Psoas muscle (tissue), 8 donors: ENCODE results near the gene EVI5L. TPM values are rescaled to one million over a fixed set of nuclear protein-coding genes. Genes with fewer than 3 reads are reported as not detected.

Experiments used
- ATAC-seq, 4 donors: fragments of 200-7000 bp; cut with Tn5 transposase; one replicate each; pipeline ENCODE4 v1.9.1; 2020; ENCODE audit warnings: moderate library complexity in 3 of 4, mild to moderate bottlenecking in 2 of 4
- DNase-seq, 2 donors: peaks; one replicate each; pipeline ENCODE4 v3.0.0-alpha.2; 2020
- H3K27ac ChIP-seq: fragments of 200-600 bp; one replicate; pipeline ENCODE4 v1.8.0; 2022
- H3K27me3 ChIP-seq, 3 donors: fragments of 200-600 bp in 1 of 3; one replicate each; pipeline versions ENCODE4 v1.6.1 to v1.8.0; 2013 to 2022; ENCODE audit warnings: low read length in 2 of 3, mild to moderate bottlenecking in 2 of 3, moderate library complexity in 1 of 3; ENCODE audit not compliant: insufficient read depth in 3 of 3
- H3K36me3 ChIP-seq, 2 donors: fragments of 200-600 bp in 1 of 2; one replicate each; pipeline versions ENCODE4 v1.6.1 to v1.8.0; 2013 to 2022; ENCODE audit warnings: low read depth in 1 of 2, mild to moderate bottlenecking in 1 of 2, moderate library complexity in 1 of 2; ENCODE audit not compliant: insufficient read depth in 1 of 2
- H3K4me1 ChIP-seq: fragments of 200-600 bp; one replicate; pipeline ENCODE4 v1.8.0; 2022
- H3K4me3 ChIP-seq: fragments of 200-600 bp; one replicate; pipeline ENCODE4 v1.8.0; 2022; ENCODE audit warnings: mild to moderate bottlenecking
- H3K9me3 ChIP-seq: fragments of 200-600 bp; one replicate; pipeline ENCODE4 v1.8.0; 2022
- CTCF ChIP-seq: fragments of 200-600 bp; IDR thresholded peaks from one replicate; pipeline ENCODE4 v1.8.0; 2022; ENCODE audit warnings: antibody characterized with exemption
- WGBS, 3 donors: extraction: QIAGEN DNeasy Blood & Tissue Kit; methylation state at CpG; one replicate each; pipeline versions ENCODE4 v1.1.6 to v1.1.7; 2013; 5-methylcytosine and 5-hydroxymethylcytosine counted together
- intact Hi-C, 2 donors: fragments of 100-400 bp; cut with DNase I; formaldehyde crosslinking; loops; one replicate each; pipeline versions ENCODE4 v1.11.0 to v1.14.2; 2022
- polyA plus RNA-seq, 3 donors: library from polyadenylated mRNA; stranded (reverse); fragments of 200-250 nt; gene quantifications; one replicate each; pipeline ENCODE4 v1.2.3, GENCODE V29; 2013
- total RNA-seq, 4 donors: library from RNA; stranded (reverse); fragmentation: NEBNext Ultra II Directional in 2 of 4; extraction: Animal tissue kit (Norgen Biotek cat#: 25700) in 2 of 4; gene quantifications; one replicate each; pipeline versions ENCODE4 v1.2.1 to v1.2.4, GENCODE V29; 2021 to 2023
- donor health status: healthy with polysubstance abuse.
- donor health status: DM: no; HTN: no; CAD: no; lungs with moderate emphysema.
- donor health status: Bipolar disorder and iron deficiency.
- donor health status: healthy.
- donor health status: DM: yes; HTN: yes; CAD: no.
- donor health status: DM: no; HTN: no; CAD: no.
- donor health status: DM: no; HTN: no; CAD: no.
- donor health status: DM: yes; HTN: yes; CAD: no.

The EVI5L gene
- total and polyA plus RNA-seq, 7 donors: 5.8 to 25.9 (median 13.9) TPM

GRCh38 chr19:7833225-7834099, 3.4 kb downstream of the EVI5L start:
- WGBS, 3 donors: 63 to 69% (median 68%) methylated on average over 23 of the region's 23 CpGs
- H3K36me3 ChIP-seq: no peaks in the 10 kb centered on the region
- no peaks in the 10 kb centered on the region for H3K27me3 ChIP-seq
- no peak overlapping the region for H3K27ac ChIP-seq
- ATAC-seq (no peak), DNase-seq (peak in 1 of 2 donors; percentile 60)
- H3K4me1 ChIP-seq: no peaks in the 10 kb centered on the region
- no peaks in the 10 kb centered on the region for H3K9me3 ChIP-seq
- H3K4me3 ChIP-seq: no peak overlapping the region
- TF ChIP-seq CTCF: no peak
- intact Hi-C loops: no loop called here

GRCh38 chr19:7839476-7839875, 9.5 kb downstream of the EVI5L start:
- H3K4me3 ChIP-seq: no peak overlapping the region
- H3K9me3 ChIP-seq: no peaks in the 10 kb centered on the region
- no peaks in the 10 kb centered on the region for H3K36me3 ChIP-seq
- H3K4me1 ChIP-seq: no peaks in the 10 kb centered on the region
- H3K27ac ChIP-seq: no peak overlapping the region
- DNase-seq (no peak), ATAC-seq (no peak)
- intact Hi-C loops: no loop called here
- H3K27me3 ChIP-seq: no peaks in the 10 kb centered on the region
- no peak for TF ChIP-seq CTCF
- WGBS, 3 donors: 93 to 95% (median 93%) methylated on average over 6 of the region's 6 CpGs

- no peaks in the 10 kb centered on the region for H3K27me3 ChIP-seq
- no peaks in the 10 kb centered on the region for H3K4me1 ChIP-seq
- intact Hi-C loops: no loop called here
- WGBS, 3 donors: 72 to 78% (median 74%) methylated on average over 8 of the region's 8 CpGs
- DNase-seq (no peak), ATAC-seq (no peak)
- H3K4me3 ChIP-seq: no peak overlapping the region
- no peak for TF ChIP-seq CTCF
- no peaks in the 10 kb centered on the region for H3K9me3 ChIP-seq
- no peak overlapping the region for H3K27ac ChIP-seq
- H3K36me3 ChIP-seq: no peaks in the 10 kb centered on the region
These were observed 10.6 kb downstream of the EVI5L start for GRCh38 chr19:7840629-7841028.

- Histone ChIP-seq H3K27me3 (no peaks in the 10 kb centered on the region), H3K36me3 (no peaks in the 10 kb centered on the region), H3K4me3 (no peak overlapping the region), H3K27ac (no peak overlapping the region), H3K9me3 (no peaks in the 10 kb centered on the region), H3K4me1 (no peaks in the 10 kb centered on the region)
- no peak for TF ChIP-seq CTCF
- 89 to 91% (median 90%) methylated on average over 11 of the region's 11 CpGs for WGBS, 3 donors
- ATAC-seq: no peak
- no peak for DNase-seq
- intact Hi-C loops: no loop called here
These were observed 12.0 kb downstream of the EVI5L start for GRCh38 chr19:7841751-7842660.
